Measurements from ENCODE around the gene FHDC1.

DNA sequence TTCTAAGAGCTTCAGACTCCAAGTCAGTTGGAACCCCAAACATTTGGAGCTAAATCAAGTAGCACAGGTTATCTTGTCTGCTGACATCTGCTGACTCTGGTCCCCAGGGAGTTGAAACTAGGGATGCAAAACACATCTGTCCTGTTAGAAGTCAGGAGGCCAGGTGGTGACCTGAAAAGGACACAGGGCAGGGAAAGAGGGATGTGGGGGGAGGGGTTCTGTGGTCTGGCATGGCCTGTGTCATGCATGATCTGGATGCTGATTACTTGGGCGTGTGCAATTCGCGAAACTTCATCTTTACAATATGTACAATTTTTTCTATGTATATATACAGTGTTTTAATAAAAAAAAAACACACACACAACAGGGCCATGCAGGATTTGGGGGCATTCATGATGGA lies 55.3 kb downstream of the FHDC1 start:
- TF ChIP-seq CTCF (conservative IDR thresholded peaks at IDR 0.05; ENCODE audit: low read depth, low read length) (no peak), EZH2 (IDR thresholded peaks at IDR 0.05; ENCODE audit: low read length, unreplicated experiment) (no peak)
